Parathyroid adenoma (tissue), 2 donors: ENCODE data around the gene MUC22.
"Not testable (repeated sequence)": the region's sequence is repeated elsewhere in the genome, so short reads cannot be mapped to it uniquely, and the experiment has no call there.

Experiments
- H2AFZ ChIP-seq: fragments of 300-600 bp; sonication (generic); one replicate; pipeline ENCODE4 v1.7.0; 2017; ENCODE audit warnings: antibody characterized with exemption, mild to moderate bottlenecking
- H3K27ac ChIP-seq: fragments of 300-600 bp; sonication (generic); one replicate; pipeline ENCODE4 v1.7.0; 2017
- H3K27me3 ChIP-seq: fragments of 300-600 bp; sonication (generic); one replicate; pipeline ENCODE4 v1.7.0; 2017; ENCODE audit warnings: low read length; ENCODE audit not compliant: control insufficient read depth, insufficient read depth
- H3K36me3 ChIP-seq: fragments of 300-600 bp; sonication (generic); one replicate; pipeline ENCODE4 v1.7.0; 2017; ENCODE audit warnings: low read length; ENCODE audit not compliant: control insufficient read depth, insufficient read depth
- H3K4me1 ChIP-seq: fragments of 300-600 bp; sonication (generic); one replicate; pipeline ENCODE4 v1.7.0; 2017; ENCODE audit warnings: control low read depth
- H3K4me2 ChIP-seq: fragments of 300-600 bp; sonication (generic); one replicate; pipeline ENCODE4 v1.7.0; 2017; ENCODE audit warnings: low read length
- H3K4me3 ChIP-seq: fragments of 300-600 bp; sonication (generic); one replicate; pipeline ENCODE4 v1.7.0; 2017; ENCODE audit warnings: low read depth, low read length
- H3K79me2 ChIP-seq: fragments of 300-600 bp; sonication (generic); one replicate; pipeline ENCODE4 v1.7.0; 2017; ENCODE audit warnings: control low read depth
- H3K9ac ChIP-seq: fragments of 300-600 bp; sonication (generic); one replicate; pipeline ENCODE4 v1.7.0; 2017; ENCODE audit warnings: mild to moderate bottlenecking
- H3K9me3 ChIP-seq: fragments of 300-600 bp; sonication (generic); one replicate; pipeline ENCODE4 v1.7.0; 2017; ENCODE audit warnings: low read length; ENCODE audit not compliant: control insufficient read depth
- CTCF ChIP-seq: fragments of 300-600 bp; sonication (generic); IDR thresholded peaks from one replicate; pipeline ENCODE4 v1.7.0; 2017; ENCODE audit warnings: antibody characterized with exemption, mild to moderate bottlenecking
- donor health status: primary hyperparathyroidism.

Gene MUC22

GRCh38 chr6:30988209-30988825 lies 22.0 kb upstream of the MUC22 start:
- Histone ChIP-seq H3K27me3 (no peaks in the 10 kb centered on the region), H3K79me2 (no peaks in the 10 kb centered on the region), H3K36me3 (no peaks in the 10 kb centered on the region), H3K4me2 (no peak overlapping the region), H3K4me3 (no peak overlapping the region), H3K9ac (no peak overlapping the region), H3K9me3 (no peaks in the 10 kb centered on the region), H3K4me1 (no peaks in the 10 kb centered on the region), H3K27ac (no peak overlapping the region), H2AFZ (peak overlapping the region; percentile 22)
- no peak for TF ChIP-seq CTCF

- Histone ChIP-seq H3K36me3 (no peaks in the 10 kb centered on the region), H2AFZ (no peak overlapping the region), H3K27ac (no peak overlapping the region), H3K9me3 (no peaks in the 10 kb centered on the region), H3K4me1 (no peaks in the 10 kb centered on the region), H3K4me3 (no peak overlapping the region), H3K4me2 (no peak overlapping the region), H3K79me2 (no peaks in the 10 kb centered on the region), H3K27me3 (no peaks in the 10 kb centered on the region), H3K9ac (no peak overlapping the region)
- no peak for TF ChIP-seq CTCF
Measured at GRCh38 chr6:30990422-30991086, 19.7 kb upstream of the MUC22 start.

DNA sequence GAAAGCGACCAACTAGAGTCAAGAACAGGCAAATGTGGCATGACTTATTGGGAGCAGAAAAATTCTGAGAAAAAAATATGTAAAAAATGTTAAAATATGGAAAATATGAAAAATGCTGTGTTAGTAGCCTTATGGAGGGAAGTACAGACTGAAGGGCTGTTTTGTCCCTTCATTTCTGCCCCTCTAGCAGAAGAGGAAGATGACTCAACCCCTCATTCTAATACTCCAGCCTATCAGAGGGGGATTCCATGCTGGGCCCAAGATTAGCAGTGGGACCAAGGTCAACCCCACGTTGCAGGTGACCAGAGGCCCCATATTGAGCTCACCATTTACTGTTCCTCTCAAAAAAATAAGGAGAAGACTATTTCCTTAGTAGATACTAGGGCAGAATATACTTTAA lies 18.4 kb upstream of the MUC22 start:
- no peak for TF ChIP-seq CTCF
- no peak overlapping the region for H3K9ac ChIP-seq
- no peak overlapping the region for H2AFZ ChIP-seq
- H3K36me3 ChIP-seq = no peaks in the 10 kb centered on the region
- no peaks in the 10 kb centered on the region for H3K27me3 ChIP-seq
- no peak overlapping the region for H3K4me2 ChIP-seq
- no peak overlapping the region for H3K27ac ChIP-seq
- H3K9me3 ChIP-seq = no peaks in the 10 kb centered on the region
- H3K4me3 ChIP-seq = no peak overlapping the region
- no peaks in the 10 kb centered on the region for H3K4me1 ChIP-seq
- H3K79me2 ChIP-seq = no peaks in the 10 kb centered on the region

DNA sequence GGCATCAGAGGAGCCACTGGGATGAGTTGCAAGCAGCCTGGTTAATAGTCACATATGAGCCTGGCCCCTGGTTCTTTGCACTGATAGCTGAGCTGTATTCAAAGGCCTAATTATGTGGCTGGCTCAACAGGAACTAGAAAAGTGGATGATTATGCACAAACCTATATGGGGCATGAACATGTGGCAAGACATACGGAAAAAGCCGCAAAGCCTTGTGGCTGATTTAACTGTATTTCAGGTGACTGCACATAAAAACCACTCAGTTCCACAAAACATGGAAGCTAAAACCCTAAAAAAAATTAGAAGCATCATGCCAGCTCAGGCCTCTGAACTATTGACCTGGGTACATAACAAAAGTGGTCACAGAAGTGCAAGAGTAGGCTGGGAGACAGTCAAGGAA lies 13.0 kb upstream of the MUC22 start:
- H3K9ac ChIP-seq = no peak overlapping the region
- no peaks in the 10 kb centered on the region for H3K27me3 ChIP-seq
- H3K27ac ChIP-seq = no peak overlapping the region
- no peaks in the 10 kb centered on the region for H3K9me3 ChIP-seq
- H3K36me3 ChIP-seq = no peaks in the 10 kb centered on the region
- H3K4me3 ChIP-seq = no peak overlapping the region
- no peak overlapping the region for H2AFZ ChIP-seq
- no peaks in the 10 kb centered on the region for H3K79me2 ChIP-seq
- no peak for TF ChIP-seq CTCF
- no peak overlapping the region for H3K4me2 ChIP-seq
- no peaks in the 10 kb centered on the region for H3K4me1 ChIP-seq

DNA sequence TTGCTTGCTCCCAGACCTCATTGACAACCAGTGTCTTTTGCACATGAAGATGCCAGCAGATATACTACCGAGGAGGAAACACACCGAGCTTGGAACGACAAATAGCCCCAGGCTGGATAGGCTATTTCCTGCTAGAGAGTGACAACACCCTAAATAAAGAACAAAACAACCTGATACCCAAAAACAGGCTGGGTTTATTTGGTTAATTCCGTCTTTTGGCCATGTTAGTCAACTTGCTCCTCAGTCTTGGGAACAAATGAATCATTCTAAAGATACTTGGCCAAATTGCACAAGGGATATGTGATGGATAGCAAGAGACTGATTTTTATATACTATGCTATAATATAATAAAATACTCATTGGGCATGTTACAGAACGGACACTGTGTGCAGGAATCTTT lies 11.5 kb upstream of the MUC22 start:
- no peaks in the 10 kb centered on the region for H3K27me3 ChIP-seq
- H3K9ac ChIP-seq = no peak overlapping the region
- no peak overlapping the region for H2AFZ ChIP-seq
- no peak for TF ChIP-seq CTCF
- H3K9me3 ChIP-seq = no peaks in the 10 kb centered on the region
- H3K79me2 ChIP-seq = no peaks in the 10 kb centered on the region
- H3K4me1 ChIP-seq = no peaks in the 10 kb centered on the region
- H3K36me3 ChIP-seq = no peaks in the 10 kb centered on the region
- H3K4me2 ChIP-seq = no peak overlapping the region
- no peak overlapping the region for H3K27ac ChIP-seq
- H3K4me3 ChIP-seq = no peak overlapping the region

DNA sequence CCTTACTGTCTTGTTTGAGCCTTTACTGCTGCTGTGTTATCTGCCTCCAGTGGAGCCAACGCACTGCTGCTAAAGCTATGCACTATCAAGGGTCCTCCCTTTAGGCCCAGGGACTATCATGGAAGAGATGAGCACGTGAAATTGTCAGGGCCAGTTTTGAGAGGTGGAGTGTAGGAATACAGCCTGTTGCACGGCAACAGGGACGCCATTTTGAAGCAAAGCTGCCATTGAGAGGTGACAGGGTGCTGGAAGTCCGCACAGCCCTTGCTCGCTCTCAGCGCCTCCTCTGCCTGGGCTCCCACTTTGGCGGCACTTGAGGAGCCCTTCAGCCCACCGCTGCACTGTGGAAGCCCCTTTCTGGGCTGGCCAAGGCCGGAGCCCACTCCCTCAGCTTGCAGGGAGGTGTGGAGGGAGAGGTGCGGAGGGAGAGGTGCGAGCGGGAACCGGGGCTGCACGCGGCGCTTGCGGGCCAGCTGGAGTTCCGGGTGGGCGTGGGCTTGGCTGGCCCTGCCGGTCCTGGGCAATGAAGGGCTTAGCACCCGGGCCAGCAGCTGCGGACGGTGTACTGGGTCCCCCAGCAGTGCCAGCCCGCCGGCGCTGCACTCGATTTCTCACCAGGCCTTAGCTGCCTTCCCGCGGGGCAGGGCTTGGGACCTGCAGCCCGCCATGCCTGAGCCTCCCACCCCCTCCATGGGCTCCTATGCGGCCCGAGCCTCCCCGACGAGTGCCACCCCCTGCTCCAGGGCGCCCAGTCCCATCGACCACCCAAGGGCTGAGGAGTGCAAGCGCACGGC lies 10.0 kb upstream of the MUC22 start:
- not testable (repeated sequence) for H3K36me3 ChIP-seq, H3K27ac ChIP-seq, H3K9me3 ChIP-seq, H3K4me1 ChIP-seq, H3K9ac ChIP-seq, H3K27me3 ChIP-seq, H2AFZ ChIP-seq, H3K4me3 ChIP-seq, H3K79me2 ChIP-seq, H3K4me2 ChIP-seq
